Stimulated activated CD4-positive, alpha-beta T cell treated with anti-CD3 and anti-CD28 coated beads, Interleukin-4, amount 100 ng/mL, for 24 hours (primary cell): Measurements from ENCODE around the gene TGFA.
"Not testable (repeated sequence)": the region's sequence is repeated elsewhere in the genome, so short reads cannot be mapped to it uniquely, and the experiment has no call there.

Source experiments
- DNase-seq: peaks from one replicate; pipeline ENCODE4 v3.0.0-alpha.2; 2020

The TGFA gene

DNA sequence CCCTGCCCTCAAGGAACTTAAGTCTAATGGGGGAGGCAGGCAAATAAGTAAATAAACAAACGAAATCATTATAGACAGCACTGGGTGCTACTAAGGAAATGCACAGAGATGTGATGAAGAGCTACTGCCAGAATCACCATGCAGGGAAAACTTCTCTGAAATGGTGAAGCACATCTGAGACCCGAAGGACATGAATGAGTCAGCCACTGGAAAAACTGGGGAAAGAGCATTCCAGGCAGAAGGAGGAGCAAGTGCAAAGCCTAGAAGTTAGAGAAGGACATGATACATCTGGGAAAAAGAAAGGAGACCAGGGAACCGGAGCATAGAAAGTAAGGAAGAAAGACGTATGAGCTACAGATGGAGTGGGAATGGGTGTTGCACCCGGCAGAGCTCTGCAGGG lies 56.8 kb downstream of the TGFA start:
- DNase-seq = no peak

DNA sequence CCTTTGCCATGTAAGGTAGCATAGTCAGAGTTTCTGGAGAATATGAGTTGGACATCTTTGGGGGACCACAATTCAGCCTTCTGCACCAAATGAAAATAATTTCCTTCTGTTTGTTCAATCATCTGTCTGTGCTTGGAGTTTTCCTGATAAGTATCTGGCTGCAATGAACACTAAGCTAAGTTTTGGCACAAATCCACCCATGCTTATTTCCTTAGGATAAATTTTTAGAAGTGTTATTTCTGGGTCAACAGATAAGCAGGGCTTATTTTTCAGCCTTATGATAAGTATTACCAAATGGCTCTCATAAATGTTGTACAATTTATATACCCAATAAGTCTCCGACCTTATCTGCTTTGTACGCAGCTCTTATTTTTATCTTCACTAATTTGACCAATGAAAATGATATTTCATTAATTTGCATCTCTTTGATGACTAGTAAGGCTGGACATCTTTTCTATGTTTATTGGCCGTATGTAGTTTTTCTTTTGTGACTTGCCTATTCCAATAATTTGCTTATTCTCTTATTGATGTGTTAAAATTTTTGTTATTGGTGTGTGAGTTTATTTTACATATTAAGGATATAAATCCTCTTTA lies 59.2 kb downstream of the TGFA start:
- no peak for DNase-seq

DNA sequence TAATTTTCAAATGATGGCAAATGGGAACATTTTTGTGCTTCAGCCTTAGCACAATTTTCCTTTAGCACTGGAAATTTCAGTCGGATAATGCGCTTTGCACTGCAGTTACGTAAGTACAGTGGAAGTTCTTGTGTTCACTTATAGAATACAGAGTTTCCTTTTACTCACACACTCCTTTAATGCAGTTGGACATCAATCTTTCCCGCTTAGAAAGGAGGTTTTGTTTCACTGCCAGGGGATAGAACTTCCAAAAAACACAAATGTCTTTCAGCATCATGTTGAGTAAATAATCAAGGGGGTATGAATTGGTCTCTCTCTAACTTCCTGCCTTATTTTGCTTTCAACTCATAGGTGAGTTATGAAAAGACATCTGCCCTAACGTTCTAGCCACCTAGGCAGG lies 63.2 kb downstream of the TGFA start:
- no peak for DNase-seq

DNA sequence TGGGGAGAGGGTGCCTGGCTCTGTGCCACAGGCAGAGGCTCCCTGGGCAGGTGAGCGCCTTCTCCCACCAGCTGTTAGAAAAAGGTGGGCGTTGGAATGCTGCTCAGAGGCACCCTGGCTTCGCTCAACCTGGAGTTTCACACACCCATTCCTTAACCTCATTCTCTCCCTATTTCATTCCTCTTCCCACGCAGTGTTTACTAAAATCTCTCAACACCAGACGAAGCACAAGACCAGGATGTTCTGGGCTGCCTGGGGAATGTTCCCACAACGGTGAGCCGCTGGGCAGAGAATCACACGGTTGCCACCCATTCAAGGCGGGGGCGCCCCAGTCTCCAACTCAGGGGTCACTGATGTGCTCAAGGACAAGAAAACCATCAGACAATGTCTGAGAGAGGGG lies 64.5 kb downstream of the TGFA start:
- DNase-seq = no peak

DNA sequence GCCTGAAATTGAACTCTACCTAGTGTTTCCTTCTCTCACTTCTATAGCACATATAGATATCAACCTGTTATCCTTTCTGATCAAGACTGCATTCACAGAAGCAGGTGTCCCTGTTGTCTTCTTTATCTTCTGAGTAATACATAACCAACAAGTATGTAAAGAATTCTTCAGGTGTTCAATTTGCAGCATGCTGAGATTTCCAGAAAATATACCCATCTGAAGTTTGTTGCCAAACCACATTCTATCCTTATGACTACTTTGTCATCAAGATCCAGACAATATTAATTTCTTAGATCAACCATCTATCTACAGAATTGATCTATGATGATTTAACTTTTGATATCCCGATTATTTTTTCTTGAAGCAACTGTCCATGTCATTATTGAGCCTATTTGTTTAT lies 69.5 kb downstream of the TGFA start:
- DNase-seq = no peak

DNA sequence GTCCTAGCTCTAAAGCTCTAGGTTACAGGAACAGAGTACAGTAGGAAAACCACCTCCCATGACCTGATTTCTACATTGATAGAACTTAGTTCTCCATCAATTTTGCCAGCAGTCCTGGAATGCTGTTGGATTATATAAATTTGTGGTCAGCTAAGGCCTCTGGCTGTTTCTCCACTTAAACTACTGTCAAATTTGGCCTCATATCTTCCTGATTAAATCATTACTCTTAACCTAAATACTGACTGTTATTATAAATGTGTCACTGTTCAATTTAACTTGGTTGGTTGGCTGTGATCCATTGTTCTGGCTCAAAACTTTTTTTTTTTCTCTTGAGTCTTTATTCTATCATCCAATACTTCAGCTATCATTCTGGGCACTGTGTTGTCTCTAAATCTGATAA lies 71.2 kb downstream of the TGFA start:
- DNase-seq = no peak

DNA sequence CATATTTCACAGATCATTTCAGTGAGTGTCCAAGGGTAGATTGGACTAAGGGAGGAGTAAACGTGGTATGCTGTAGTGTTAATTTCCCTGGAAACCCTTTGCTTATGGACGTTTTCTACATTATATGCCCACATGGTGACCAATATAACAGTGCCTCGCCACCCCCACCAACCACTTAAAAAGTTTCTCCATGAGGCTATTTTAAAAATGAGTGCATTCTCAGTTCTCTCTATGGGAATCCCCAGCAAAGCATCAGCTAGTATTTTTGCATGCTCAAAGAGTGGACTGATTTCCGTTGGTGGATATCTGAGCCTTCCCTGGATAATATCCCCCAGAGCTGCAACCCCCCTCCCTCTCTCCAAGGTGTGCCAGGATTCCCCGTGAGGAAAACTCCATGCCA lies 73.2 kb downstream of the TGFA start:
- no peak for DNase-seq

DNA sequence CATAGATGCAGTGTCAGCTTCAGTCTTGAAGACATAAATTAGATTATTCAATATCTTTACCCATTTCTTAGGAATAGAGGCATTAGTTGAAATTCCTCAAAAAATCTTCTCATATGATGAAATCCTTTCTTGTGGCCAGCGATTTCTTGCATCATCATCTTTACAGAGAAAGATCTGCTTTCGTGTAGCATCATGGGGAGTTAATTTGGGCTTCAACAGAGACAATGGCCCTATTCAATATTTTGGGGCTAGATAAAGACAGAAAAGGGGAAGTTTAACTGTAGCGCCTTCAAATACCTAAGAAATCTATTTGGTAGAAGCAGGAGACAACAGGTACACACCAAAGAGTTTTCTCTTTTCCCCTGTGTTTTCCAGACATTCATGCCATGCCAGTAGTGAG lies 73.8 kb downstream of the TGFA start:
- DNase-seq = no peak

DNA sequence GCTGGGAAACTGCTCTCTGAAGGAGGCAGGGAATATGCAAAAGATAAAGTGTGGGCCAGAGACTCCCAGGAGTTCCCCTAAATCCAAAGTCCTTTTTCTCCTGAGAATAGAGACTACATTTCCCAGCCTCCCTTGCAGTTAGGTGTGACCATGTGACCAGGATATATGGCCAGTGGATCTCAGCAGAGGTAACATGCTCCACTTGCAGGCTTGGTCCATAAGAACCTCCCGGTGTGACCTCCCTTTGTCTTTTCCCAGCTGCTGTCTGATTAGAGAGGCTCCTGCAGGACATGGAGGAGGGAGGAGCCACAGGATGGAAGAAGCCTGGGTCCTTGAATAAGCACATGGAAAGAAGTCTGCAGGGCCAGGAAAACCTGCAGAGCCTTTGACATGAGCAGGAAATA lies 76.2 kb downstream of the TGFA start:
- no peak for DNase-seq

DNA sequence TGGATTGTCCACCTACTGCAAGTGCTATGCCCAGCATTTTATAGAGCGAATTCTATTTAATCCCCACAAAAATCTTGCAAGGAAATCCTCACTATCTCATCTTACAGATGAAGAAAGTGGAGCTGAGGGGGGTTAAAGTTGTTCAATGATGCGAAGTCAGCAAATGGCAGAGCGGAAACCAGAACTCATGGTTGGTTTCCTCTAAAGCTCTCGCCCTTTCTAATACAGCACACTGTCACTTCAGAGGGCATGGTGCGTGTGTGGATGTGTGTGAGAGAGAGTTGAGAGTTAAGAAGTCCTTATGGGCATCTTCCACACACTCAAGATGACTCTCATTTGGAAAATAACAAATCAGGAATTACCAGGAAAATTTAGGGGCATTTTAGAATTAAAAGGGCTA lies 78.4 kb downstream of the TGFA start:
- no peak for DNase-seq

DNA sequence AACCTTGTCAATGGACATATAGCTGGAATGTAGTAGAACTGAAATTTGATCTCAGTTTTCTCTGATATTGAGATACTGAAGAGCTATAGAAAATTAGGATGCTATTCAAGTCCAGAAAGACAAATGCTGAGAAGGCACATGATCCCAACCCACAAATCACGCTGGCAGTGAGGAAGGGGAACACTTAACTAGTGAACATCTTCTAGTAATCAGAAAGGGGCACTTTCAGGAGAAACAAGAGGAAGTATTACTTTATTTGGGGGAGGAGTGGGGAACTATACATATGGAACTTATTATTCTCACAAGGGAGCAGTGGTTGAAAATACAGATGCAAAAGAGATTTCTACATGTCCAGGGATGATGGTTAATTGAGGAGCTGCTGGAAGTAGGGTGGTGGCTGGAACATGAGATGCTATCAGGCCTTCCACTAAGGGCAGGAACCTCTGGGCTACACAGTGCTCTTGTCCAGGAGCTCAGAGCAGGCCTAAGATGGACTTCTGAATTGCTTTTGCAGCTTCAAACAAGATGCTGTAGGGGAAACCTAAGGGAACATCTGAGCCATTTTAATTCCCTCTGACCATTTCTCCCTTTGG lies 79.3 kb downstream of the TGFA start:
- no peak for DNase-seq

DNA sequence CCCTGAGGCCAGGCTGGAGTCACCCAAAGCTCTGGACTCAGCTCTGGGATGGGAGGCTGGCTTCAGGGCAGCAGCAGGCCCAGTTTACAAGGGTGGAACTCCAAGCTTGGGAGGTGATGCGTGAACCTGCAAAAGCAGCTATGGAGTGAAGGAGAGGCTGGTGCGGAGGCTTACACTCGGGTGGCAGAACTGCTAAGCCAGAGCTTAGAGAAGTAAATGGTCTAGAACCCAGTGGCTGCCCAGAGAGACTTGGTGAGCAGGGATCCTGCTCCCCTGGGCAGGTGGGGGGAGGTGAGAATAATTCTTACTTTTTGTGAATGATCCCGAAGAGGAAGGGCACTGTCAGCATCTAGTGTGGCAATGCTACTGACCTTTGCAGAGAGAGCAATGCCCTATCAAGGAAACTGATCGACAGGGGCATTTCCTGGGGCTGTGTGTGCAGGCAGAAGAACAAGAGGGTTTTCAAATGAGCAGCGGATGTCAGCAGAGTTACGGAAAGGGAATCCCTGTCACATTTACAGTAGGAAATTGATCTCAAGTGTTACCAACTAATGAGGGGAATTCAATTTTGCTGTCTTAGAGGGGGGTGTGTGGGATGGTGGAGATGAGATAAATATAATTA lies 80.4 kb downstream of the TGFA start:
- DNase-seq = no peak

DNA sequence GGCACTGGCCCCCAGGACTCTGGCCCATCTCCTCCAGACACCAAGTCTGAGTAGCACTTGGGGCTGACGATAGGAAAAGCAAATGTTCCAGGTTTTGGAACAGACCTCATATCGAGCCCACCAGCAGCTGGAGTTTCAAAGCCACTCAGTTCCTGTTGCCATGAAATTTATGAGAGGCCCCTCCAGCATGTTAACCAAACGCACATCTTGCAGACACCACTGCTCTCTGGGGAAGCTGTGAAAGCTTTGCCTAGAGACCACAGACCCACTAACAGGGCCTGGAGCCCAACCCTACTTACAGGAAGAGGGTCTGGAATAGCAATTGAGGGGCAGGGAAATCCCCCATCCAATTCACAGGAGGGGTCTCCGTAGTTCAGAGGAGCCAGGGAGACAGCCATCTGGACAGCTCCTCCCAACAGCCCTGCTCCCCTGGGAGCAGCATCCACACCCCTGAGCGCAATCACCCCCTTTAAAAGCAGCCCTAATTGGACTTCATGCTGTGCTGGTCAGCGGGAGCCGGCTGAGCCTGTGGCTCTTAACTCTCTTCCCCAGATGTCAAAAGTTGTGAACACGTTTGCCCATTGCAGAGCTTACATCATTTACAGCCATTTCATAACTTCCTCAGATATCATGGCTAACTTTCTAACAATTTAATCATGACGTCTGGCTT lies 81.3 kb downstream of the TGFA start:
- DNase-seq = no peak

DNA sequence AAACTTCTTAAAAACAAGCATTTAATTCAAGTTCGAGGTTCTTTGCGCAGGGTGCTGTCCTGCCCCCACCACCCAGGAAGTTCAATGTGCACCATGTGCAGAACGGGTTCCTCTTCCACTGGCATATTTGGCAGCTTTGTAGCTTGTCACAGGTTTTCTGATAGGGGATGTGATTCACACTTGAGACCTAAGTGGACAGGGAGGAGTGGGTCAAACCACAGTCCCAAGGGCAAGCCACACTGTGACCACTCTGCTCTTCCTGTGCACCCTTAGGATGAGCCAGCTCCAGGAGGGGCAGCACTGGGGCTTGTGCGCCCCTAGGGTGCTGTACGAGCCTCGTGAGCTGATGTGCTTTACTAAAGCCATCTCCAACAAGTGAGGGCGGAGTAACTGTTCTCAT lies 82.5 kb downstream of the TGFA start:
- DNase-seq = no peak

DNA sequence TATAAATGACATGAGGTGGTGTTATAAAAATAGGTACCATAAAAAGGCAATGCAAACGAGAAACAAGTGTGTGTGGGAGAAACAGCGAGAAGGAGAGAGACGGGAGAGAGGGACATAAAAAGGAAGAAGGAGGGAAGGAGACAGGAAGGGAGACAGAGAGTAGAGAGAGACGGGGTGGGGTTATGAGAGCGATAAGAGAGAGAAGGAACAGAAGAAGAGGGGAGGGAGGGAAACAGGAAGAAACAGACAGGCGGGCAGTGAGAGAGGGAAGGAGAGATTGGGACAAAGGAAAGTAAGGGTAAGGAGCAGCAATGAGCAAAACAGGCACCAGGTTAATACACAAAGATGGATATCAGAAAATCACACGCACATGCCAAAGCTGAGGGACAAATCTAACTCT lies 83.7 kb downstream of the TGFA start:
- DNase-seq = no peak

DNA sequence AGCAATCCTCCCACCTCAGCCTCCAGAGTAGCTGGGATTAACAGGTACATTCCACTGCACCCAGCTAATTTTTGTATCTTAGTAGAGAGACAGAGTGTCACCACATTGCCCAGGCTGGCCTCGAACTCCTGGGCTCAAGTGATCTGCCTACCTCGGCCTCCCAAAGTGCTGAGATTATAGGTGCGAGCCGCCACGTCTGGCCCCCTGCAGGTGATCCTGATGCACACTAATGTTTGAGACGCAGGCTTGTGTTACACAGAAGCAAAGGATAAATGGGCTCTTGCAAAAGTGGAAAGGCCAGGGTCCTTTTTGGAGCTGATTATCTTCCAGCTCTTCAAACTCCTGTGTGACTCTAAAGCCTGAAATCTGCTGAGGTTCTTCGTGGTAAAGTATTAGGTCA lies 84.2 kb downstream of the TGFA start:
- DNase-seq = no peak

DNA sequence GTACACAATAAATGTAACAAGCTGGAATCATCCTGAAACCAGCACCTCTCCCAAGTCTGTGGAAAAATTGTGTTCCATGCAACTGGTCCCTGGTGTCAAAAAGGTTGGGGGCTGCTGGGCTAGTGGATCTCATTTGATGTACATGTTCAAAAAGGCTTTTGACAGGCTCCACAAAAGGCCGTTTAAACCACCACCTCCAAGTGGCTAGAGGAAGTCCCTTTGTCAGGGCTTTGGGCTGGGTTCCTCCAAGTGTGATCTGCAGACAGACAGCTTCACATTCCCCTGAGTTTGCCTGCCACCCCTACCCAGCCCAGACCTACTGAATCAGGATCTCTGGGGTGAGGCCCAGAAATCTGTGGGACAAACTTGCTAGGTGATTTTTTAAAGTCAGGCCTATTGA lies 84.7 kb downstream of the TGFA start:
- no peak for DNase-seq

DNA sequence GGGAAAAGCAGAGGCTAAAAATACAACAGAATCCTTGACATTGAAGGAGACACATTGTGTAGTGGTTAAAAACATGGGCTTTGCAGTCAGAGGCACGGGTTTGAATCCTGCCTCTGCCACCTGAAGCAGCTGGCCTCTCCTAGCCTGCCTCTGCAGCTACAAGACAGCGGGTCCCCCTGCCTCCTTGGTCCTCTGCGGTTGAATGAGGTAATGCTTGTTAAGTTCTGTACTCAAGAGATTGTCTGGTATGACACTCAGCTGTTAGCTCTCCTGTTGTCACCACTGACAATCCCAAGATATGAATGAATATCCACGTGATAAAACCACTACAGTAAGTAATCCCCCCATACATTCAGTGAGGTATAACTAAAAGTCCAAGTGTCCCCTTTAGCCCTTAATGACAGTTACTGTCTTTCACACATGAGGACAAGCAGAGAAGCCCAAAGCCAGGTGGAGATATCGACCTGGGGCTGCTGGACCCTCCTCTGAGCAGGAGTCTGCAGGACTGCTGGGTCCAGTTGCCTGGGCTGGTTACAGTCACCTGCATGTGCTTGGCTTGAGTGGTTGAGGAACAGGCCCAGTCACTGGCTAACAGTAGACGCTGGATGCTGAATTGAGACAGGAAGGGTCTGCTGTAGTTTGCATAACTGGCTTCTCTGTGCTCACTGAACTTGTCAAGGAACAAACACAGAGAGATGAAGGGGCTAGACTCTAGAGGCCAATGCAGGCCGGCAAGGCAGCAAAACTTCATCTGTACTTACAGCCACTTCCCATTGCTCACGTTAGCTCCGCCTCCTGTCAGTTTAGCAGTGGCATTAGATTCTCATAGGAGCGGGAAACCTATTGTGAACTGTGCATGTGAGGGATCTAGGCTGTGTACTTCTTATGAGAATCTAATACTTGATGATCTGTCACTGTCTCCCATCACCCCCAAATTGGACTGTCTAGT lies 85.5 kb downstream of the TGFA start:
- DNase-seq = no peak

DNA sequence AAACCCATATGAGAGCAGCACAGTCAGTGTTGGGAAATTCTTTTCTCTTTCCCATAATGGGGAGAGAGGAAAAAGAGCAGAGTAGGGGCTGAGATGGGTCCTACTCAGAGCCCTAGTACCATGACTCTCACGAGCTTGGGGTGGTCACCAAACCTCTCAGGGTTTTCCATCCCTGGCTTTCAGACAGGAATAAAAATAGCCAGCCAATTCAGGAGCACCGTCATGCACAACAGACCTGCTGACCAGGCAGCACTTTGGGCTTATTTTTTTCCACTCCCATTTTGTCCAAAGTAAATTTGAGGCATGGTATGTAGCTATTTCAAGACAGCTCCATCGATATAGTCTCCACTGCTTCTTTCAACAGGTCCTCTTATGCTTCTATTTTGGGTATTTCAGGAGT lies 86.4 kb downstream of the TGFA start:
- DNase-seq = no peak

DNA sequence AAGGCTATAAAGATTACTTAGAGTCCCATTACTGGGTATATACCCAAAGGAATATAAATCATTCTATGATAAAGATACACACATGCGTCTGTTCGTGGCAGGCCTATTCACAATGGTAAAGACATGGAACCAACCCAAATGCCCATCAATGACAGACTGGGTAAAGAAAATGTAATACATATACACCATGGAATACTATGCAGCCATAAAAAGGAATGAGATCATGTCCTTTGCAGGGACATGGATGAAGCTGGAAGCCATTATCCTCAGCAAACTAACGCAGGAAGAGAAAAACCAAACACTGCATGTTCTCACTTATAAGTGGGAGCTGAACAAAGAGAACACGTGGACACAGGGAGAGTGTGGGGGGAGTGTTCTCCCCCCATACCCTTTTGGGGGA lies 87.0 kb downstream of the TGFA start:
- not testable (repeated sequence) for DNase-seq

DNA sequence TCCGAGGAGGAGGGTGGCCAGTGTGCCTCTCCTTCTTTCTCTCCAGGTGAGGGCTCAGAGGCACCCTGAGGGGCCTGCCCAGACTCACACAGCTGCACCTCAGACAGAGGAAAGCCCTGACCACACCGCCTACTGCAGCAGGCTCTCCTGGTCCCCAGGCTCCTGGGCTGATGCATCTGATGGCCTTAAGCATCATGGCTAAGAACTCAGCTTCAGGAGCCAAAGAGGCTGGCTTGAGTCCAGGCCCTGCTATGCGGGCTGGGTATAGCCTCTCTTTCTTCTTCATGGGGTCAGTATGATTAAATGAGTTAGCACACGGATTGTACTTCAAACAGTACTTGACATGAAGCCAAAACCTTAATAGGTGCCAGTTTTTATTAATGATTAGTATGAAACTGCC lies 89.6 kb downstream of the TGFA start:
- DNase-seq = no peak

DNA sequence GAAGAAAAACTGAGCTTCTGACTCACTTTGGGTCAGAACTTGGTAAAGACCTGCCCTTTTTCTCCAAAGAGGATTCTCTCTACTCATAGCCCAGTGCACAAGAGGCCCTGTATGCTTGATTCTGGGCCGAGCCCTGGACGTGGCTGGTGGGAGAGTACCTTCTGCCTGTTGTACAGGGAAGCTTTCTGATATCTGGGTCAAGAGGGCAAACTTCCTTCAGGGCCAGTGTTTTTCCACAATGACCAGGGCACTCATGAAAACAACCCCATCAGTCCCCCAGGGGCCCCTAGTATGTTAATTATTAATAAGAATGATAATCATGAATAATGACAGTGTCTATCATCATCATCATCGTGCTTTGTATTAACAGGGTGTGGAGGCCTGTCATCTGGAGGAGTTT lies 90.0 kb downstream of the TGFA start:
- no peak for DNase-seq
